GM19372 (cell line): ENCODE results near the gene AHCYL2.
"Not testable (repeated sequence)": the region's sequence is repeated elsewhere in the genome, so short reads cannot be mapped to it uniquely, and the experiment has no call there.

ENCODE experiments used
- ATAC-seq: cut with Tn5 transposase; IDR thresholded peaks from one replicate; pipeline ENCODE4 v1.9.1; 2021; ENCODE audit warnings: mild to moderate bottlenecking, low read depth, moderate library complexity; ENCODE audit not compliant: unreplicated experiment

The AHCYL2 gene

DNA sequence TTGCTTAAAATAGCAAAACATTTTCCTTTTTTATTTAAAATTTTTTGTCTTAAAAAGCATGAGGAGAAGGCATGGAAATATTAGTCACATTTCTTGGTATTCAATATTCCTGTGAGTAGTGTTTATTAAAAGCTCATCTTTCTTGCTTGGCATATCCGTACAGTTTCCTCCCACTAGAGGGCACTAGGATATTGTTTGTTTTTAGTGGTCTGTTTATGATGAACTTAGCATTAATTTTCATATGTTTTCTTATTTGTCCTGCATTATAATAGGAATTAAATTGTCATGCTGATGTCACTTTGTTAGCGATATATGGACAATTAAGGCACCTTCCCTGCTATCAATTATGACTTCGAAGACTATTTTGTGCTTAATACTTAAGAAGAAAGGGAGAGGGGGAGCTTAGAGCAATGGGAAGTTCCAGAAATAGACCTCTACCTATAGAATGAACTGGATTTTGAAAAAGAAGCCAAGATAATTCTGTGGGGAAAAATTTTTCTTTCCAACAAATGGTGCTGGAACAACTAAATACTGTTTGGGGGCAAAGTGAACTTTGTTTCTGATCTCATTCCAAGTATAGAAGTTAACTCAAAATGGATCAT, 118.4 kb downstream of the AHCYL2 start:
- ATAC-seq = no peak

DNA sequence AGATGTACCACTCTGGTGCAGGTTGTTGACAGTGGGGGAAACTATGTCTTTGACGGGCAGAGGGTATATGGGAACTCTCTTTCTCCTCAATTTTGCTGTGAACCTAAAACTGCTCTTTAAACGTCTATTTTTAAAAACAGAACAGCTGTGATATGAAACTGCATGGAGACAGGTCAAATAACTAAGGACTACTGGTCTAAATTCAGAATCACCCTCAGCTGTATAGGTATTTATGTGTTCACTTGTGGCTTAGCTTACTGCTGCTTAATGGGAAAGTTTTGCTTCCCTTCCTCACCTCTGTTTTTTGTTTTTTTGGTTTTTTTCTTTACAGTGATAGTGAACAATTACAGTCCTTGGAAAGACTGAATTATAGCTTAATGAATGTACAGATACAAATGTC, 122.5 kb downstream of the AHCYL2 start:
- ATAC-seq = no peak

DNA sequence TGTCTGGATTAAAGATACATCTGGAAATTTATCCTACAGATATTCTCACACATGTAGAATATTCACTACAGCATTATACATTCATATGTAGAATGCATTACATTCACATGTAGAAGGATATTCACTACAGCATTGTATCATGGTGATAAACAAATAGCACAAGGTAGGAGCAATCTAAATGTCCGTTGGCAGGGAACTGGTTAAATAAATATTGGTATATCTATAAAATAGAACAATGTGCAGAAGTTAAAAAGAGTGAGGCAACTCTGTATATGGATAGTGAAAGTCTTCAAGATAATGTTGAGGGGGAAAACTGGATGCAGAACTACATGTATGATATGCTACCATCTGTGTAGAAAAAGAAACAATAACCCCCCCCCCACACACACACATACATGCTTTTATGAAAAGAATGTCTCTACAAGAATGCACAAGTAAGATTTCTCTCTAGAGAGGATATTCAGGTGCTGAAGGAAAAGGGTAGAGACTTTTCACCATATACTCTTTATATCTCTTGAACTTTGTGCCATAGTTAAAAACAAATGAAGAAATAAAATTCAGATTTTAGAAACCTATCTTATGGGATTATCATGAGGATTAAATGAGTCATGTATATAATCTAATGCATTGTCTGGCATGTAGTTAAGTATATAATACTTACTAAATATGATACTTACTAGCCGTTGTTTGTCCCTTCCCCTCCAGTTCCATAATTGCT, 123.4 kb downstream of the AHCYL2 start:
- no peak for ATAC-seq

DNA sequence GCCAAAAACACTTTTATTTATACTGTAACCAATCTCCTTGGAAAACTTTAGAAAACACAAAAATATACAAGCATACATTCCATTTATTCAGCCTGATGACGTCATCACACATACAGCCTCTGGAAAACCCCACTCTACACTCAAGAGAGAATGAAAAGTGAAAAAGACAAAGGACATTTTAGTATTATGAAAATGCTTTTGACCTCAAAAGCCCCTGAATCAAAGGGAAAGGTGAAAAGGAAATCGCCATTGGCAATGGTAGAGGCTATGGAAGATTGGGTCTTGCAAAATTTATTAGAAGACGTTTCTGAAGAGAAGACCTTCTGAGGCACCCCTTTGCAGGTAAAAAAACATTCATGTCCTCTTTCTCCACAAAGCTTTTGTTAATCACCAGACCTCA, 126.5 kb downstream of the AHCYL2 start:
- no peak for ATAC-seq

DNA sequence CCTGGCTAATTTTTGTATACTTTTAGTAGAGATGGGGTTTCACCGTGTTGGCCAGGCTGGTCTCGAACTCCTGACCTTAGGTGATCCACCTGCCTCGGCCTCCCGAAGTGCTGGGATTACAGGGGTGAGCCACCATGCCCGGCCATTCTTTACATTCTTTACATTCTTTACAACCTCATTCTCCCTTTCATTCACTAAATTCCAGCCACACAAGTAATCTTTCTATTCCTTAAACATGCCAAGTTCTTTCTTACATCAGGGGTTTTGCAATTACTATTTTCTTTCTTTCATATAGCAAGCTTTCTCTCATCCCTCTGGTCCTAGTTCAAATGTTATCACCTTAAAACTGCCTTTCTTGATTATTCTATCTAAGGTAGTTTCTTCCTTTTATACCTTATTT, 128.3 kb downstream of the AHCYL2 start:
- not testable (repeated sequence) for ATAC-seq

DNA sequence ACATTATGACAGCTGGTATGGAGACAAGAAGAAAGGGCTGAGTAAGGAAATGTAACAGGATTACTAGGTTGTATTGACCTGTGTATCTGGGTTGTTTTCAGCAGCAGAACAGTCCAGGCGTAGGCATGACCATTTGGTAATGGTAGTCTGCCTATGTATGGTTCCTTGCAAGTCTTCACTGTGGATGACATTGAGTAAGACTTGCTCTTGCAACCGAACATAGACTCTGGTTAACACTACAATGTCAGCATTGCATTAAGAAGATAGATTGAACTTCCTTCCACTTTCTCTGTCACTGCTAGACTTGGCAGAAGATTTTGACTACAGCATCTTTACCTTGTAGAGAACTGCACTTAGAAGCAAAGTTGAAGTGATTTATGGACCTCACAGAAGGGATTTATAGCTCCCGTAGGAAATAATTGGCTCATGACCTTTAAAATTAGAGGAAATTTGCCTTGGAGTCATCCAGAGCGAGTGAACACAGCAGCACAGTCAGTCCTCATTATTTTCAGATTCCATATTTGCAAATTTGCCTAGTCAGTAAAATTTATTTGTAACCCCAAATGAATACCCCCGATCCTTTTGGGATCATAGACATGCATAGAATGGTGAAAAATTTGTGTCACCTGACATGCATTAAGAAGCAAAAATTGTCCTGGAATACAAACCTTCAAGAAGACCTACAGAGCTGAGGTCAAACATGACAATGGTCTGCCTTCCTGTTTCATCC, 129.8 kb downstream of the AHCYL2 start:
- ATAC-seq = no peak

DNA sequence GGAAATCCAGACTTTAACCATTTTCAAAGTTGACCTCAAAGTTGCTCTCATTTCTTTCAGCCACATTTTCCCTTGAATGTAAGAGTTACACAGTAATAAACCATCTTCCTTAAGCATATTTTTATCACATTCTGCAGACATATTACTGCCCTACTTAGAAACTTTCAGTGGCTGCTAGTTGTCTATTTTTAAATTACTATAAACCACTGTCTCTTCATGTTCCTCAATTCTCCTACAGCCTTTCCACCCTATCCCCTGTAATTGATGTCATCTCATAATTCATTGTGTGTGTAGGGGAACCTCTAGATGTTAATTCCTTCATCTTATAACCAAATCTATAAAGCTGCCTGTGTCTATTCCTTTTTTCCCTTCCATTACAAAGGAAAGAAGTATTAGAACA, 131.3 kb downstream of the AHCYL2 start:
- no peak for ATAC-seq

DNA sequence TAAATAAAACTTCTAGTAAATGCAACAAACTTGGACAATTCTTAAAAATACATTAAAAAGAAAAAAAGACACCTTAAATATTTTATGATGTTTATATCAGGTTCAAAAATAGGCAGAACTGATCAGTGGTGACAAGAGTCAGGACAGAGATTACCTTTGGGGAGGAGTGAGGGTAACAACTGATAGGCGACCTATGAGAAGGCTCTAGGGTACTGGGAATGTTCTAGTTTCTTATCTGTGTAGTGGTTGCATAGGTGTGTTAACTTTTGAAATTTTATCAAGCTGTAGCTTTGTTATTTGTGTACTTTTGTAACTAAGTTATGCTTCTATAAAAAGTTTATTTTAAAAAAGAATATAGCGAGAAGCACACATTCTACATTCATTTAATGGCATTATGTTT, 134.3 kb downstream of the AHCYL2 start:
- ATAC-seq = no peak

DNA sequence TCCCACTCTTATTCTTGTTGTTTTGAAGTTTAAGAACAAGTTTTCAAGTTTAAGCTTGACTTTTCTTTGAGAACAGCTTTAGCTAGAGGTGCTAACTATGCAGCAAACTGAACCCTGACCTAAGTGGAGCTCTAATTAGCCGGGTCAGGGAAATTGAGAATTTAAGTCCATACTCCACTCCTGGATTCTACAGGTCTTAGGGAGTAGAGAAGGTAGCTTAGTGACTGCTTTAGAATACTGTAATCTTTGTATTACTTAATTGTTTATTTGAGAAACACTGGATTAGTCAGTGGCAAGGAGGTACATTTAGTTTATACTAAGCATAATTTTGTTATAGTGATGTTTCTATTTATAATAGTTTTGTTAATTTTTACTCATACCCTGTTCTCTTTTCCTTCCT, 134.8 kb downstream of the AHCYL2 start:
- ATAC-seq = no peak

DNA sequence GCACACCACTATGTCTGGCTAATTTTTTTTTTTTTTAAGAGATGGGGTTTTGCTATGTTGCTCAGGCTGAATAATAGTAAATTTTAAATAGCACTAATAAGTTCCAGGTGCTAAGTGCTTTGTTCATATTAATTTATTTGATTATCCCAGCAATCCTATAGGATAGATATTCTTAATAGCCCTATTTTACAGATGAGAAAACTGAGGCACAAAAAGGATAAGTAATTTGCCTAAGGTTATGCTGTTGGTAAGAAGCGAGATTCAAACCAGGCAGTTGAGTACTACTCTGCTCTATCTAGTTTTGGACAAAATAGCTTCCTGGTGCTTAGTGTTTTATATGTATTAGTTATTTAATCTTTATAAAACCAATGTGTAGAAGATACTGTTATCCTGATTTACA, 136.9 kb downstream of the AHCYL2 start:
- no peak for ATAC-seq

DNA sequence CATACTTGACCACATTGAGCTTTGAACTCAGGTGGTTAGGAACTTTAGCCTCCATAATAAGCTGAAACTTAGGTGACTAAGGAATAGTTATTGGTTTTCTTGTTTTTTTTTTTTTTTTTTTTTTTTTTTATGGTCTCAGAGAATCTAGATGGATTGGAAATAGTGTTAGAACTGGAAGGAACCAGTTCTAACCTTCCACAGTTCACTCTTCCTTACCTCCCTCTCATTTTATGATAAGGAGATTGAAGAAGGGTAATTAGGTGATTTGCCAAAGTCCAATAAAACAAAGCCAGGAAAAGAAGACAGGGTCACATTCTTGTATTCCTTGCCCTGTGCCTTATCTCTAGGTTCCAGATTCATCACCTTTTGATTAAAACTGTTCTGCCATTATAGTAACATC, 137.7 kb downstream of the AHCYL2 start:
- no peak for ATAC-seq

DNA sequence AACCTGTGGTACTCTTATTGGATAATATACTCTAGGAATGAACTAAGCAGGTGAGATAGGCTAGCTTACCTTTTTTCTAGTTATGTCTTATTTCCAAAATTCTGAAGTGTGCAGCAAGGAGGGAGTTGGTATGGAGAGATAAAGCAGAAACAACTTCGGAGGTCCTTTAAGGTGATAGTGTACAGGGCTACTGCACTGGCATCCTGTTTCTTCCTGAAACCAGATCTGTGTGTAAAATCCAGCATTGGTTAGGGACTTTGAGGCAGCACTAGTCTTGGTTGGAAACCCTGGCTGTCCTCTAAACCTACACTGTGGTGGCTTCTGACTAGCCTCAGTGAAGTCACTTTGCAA, 142.5 kb downstream of the AHCYL2 start:
- no peak for ATAC-seq

DNA sequence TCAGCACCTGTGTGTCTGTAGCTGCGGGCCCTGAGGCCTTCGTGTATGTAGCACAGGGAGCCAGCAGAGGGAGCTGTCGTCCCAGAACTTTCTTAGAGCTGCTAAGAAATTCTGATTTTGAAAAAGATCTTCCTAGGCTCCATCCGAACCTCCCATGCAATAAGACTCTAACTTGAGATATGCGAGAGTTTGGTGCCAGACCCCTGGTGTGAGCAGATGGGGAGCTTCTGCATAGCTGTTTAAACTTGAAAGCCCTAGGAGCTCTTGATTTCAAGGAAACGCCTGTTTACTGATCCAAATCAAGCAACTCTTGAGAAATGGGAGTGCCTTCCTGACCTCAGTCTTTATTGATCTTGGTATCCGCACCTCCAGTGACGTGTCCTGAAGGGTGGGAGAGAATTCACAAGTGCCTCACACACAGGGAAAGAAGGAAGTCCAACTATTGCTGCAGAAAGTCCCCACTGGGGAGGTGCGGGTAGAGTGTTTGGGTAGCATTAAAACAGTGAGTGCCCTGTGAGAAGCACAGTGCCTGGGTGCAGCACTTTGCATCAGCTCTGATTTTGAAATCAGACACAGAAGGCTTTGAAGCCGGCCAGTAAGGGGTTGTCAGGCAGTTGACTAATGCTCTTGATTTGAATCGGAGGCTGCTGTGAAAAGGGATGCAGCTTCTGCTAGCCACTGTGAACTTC, 143.0 kb downstream of the AHCYL2 start:
- ATAC-seq = no peak

DNA sequence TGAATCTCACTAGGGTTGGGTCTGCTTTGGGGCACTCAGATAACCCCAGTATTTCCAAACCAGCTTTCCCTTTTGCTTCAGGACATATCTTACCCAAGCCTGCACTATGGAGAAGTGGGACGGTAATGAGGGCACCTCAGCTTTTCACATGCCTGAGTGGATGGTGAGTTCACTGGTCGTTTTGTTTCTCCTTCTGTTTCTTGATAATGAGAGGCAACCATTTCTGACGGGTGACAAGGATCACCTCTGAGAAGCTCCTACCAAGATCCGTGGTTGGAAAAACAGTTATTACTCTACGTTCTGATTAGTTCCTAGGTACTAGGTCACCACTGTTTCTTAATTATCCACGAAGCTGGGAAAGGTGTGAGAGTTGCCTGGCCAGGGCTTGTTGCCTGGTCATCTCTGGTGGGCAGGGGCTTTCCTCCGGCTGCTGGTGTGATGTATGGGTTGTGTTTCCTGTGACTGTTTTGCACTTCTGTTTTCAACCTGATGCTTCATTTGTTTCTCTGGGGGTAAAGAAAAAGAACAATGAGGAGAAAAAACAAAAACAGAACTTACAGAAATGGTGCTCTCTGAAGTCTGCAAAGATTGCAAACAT, 143.7 kb downstream of the AHCYL2 start:
- ATAC-seq = no peak

DNA sequence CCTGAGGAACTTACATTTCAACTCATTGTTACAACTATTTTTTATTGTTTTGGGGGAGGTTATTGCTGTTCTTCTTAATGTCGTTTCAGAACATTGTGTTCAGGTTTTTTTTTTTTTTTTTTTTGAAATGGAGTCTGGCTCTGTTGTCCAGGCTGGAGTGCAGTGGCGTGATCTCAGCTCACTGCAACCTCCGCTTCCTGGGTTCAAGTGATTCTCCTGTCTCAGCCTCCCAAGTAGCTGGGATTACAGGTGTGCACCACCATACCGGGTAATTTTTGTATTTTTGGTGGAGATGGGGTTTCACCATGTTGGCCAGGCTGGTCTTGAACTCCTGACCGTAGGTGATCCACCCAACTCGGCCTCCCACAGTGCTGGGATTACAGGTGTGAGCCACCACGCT, 144.6 kb downstream of the AHCYL2 start:
- not testable (repeated sequence) for ATAC-seq

DNA sequence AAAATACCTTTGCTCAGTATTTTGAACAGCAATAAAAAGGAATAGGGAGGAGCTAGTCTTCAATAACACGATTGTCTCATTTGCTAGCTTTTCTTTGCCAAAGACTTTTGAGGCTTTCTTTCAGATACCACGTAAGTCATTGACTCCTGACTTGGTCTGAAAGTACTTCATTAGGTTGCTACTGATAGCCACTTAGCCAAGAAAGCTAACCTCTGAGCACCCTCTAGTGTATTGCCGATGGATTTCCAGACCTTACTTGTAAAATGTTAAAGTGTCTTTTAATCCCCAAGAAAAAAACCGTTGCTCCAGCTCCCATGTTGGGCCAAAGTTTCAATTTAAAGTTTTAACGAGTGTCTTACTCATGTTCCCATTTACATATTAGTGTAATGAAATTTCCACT, 146.0 kb downstream of the AHCYL2 start:
- no peak for ATAC-seq

DNA sequence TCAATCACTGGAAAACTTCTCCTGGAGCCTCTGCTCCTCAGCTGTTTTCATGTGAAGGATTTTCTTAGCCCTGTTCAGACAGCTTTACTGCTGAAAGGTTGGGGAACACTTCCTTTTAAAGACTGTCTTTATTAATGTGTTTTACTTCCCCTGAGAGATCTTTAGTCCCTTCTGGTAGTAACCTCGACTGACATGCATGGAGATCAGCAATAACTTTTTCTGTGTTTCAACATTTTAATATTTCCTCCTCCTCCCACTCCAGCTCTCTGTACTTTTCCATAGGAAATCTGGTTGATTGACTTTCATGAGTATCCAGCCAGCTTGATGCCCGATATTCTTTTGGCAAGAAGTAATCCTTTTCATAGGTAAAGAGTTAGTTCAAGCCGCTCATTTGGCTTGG, 146.7 kb downstream of the AHCYL2 start:
- no peak for ATAC-seq

DNA sequence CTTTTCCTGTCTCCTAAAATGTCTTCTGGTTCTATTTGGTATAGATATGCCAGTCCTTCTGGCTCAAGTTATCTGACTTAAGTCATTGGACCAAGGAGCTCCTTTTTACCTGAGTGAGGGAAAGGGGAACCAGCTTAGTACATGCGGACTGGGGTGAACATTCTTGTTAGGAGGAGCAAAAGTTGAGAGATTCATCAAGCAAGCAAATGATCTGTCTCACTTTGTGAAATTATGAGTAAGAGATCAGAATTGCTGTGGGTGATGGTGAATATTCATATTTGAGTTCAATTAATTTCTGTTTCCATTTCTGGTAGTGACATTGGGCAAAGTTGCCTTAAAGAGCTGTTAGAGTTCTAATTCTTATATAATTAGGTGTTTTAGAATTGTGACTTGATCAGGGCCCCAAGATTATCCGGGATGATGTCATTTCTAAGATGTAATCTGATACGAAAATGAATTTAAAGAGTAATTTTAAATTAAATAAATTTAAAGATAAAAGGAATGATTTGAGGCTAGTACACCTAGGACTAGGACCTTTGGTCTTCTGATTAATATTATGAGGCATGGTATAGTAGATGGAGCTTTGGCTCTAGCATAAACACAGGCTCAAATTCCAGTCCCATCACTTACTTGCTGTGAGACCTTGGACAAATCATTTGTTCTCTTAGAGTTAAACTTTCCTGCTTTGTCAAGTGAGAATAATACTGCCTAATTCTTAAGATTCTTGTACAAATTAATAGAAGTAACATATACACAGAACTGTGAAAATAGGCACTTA, 149.0 kb downstream of the AHCYL2 start:
- no peak for ATAC-seq

DNA sequence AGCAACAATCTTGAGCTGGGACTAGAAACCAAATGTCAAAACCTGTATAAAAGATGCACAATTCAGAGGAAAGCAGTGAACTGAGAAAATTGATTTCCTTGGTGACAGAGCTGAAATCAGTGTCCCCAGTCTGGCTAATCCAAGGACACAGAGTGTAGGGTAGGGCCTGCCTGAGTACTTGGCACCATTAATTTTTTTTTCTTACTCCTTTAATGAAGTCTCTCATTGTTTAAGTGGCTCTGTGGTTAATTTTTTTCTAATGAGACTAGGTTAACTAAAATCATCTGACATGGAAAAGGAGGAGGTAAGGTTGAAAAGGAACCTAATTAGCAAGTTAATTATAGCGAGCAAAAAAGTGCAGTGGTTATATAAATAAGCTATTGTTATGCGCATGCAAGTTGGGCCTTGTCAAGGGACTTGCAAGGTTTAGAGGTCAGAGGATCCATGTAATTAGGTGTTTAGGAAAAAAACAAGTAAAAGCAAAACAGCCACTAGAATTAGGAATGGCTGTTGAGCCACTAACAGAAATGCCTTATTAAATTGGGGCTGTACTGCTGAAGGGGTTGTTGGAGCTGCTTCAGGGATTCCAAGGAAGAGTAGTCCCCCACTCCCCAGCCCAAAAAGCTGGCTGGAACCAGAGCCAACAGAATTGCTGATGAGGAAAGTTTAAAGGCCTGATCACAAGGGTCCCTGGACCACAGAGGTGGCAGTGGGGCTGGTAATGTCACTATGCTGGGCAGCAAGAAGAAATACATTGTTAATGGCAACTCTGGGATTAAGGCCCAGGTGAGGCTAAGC, 150.5 kb downstream of the AHCYL2 start:
- no peak for ATAC-seq
